GM18505 (cell line): ENCODE data around the gene FLRT2.

Experiments used
- ATAC-seq: cut with Tn5 transposase; IDR thresholded peaks from one replicate; pipeline ENCODE4 v1.9.1; 2021; ENCODE audit not compliant: unreplicated experiment
- POLR2A ChIP-seq: IDR thresholded peaks from 4 replicates; pipeline ENCODE4 v1.6.1; 2011; ENCODE audit warnings: borderline replicate concordance; ENCODE audit not compliant: insufficient read depth, insufficient read length; ENCODE audit errors: extremely low read depth

FLRT2 gene

GRCh38 chr14:85580536-85581140 is 50.7 kb downstream of the FLRT2 start:
- TF ChIP-seq POLR2A = no peak
- no peak for ATAC-seq

GRCh38 chr14:85581691-85582090 is 51.7 kb downstream of the FLRT2 start:
- ATAC-seq = no peak
- no peak for TF ChIP-seq POLR2A

GRCh38 chr14:85583380-85583779 is 53.4 kb downstream of the FLRT2 start:
- ATAC-seq = no peak
- TF ChIP-seq POLR2A = no peak

- ATAC-seq = no peak
- TF ChIP-seq POLR2A = no peak
Measured at GRCh38 chr14:85584481-85584880, 54.5 kb downstream of the FLRT2 start.

- ATAC-seq = no peak
- TF ChIP-seq POLR2A = no peak
Measured at GRCh38 chr14:85587151-85587711, 57.3 kb downstream of the FLRT2 start.

GRCh38 chr14:85590784-85591183 is 60.8 kb downstream of the FLRT2 start:
- no peak for TF ChIP-seq POLR2A
- no peak for ATAC-seq

GRCh38 chr14:85594217-85594616 is 64.3 kb downstream of the FLRT2 start:
- ATAC-seq = no peak
- no peak for TF ChIP-seq POLR2A

GRCh38 chr14:85595981-85596380 is 66.0 kb downstream of the FLRT2 start:
- TF ChIP-seq POLR2A = no peak
- ATAC-seq = no peak

- no peak for ATAC-seq
- no peak for TF ChIP-seq POLR2A
Measured at GRCh38 chr14:85596562-85596961, 66.6 kb downstream of the FLRT2 start.

GRCh38 chr14:85597701-85598100 is 67.8 kb downstream of the FLRT2 start:
- ATAC-seq = no peak
- no peak for TF ChIP-seq POLR2A

GRCh38 chr14:85599939-85600338 is 70.0 kb downstream of the FLRT2 start:
- no peak for ATAC-seq

GRCh38 chr14:85601246-85601645 is 71.3 kb downstream of the FLRT2 start:
- no peak for TF ChIP-seq POLR2A
- ATAC-seq = no peak

More at GRCh38 chr14:85599939-85600338, 70.0 kb downstream of the FLRT2 start:
- no peak for TF ChIP-seq POLR2A

GRCh38 chr14:85601690-85602089 is 71.7 kb downstream of the FLRT2 start:
- no peak for TF ChIP-seq POLR2A
- no peak for ATAC-seq

- TF ChIP-seq POLR2A = no peak
Measured at GRCh38 chr14:85602345-85602744, 72.4 kb downstream of the FLRT2 start.

More at GRCh38 chr14:85602345-85602744, 72.4 kb downstream of the FLRT2 start:
- ATAC-seq = no peak
